ACHN (cell line): ENCODE measurements around the gene BANP.
"Not testable (repeated sequence)": the region's sequence is repeated elsewhere in the genome, so short reads cannot be mapped to it uniquely, and the experiment has no call there.

ENCODE experiments used
- DNase-seq: peaks from one replicate; pipeline ENCODE4 v3.0.0-alpha.2; 2015
- in situ Hi-C: cut with HindIII; loops from 2 replicates; pipeline ENCODE4 v1.10.0; 2017; ENCODE audit warnings: low sequenced_read_pairs, low pct_ligation_motif_present, low pct_unique_long_range_greater_than_20kb

BANP gene

DNA sequence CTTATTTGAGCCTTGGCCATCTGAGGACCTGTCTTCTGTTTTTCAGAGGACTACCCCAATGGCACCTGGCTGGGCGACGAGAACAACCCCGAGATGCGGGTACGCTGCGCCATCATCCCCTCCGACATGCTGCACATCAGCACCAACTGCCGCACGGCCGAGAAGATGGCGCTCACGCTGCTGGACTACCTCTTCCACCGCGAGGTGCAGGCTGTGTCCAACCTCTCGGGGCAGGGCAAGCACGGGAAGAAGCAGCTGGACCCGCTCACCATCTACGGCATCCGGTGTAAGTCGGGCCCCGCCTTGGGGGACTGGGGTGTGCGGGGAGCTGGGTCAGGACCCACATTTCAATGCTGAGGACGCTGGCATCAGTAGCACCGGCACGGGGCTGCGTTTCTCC lies 67.1 kb downstream of the BANP start:
- DNase-seq, in situ Hi-C loops: not testable (repeated sequence)

DNA sequence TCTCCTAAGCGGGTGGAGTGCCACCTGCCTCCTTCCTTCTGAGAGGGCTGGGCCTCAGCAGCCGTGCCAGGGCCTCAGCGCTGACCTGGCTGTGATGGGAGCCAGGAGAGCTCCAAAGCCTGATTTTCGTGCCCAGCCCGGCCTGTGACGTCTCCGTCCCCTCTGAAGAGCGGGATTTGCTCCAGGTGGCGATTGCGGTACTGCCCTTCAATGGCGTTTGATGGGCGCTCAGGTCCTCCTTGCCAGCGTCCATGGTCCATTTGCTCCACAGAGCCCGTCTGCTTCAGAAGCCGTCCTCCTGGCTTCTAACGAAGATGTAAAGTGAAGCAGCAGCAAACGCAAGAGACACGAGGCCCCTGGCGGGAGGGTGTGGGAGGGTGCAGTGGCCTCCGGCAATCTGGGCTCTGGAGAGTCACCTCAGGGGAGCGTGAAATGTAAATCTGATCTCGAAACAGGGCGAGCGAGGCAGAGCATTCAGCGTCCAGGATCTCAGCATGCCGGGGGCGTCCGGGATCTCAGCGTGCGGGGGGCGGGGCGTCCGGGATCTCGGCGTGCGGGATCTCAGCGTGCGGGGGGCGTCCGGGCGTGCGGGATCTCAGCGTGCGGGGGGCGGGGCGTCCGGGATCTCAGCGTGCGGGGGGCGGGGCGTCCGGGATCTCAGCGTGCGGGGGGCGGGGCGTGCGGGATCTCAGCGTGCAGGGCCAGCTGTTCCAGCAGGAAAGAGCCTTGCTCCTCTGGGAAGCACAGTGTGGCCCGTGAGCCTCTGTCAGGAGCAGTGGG lies 68.0 kb downstream of the BANP start:
- DNase-seq, in situ Hi-C loops: not testable (repeated sequence)

- DNase-seq: no peak
- in situ Hi-C loops: no loop called here
Measured at GRCh38 chr16:88019821-88020515, 68.7 kb downstream of the BANP start.

DNA sequence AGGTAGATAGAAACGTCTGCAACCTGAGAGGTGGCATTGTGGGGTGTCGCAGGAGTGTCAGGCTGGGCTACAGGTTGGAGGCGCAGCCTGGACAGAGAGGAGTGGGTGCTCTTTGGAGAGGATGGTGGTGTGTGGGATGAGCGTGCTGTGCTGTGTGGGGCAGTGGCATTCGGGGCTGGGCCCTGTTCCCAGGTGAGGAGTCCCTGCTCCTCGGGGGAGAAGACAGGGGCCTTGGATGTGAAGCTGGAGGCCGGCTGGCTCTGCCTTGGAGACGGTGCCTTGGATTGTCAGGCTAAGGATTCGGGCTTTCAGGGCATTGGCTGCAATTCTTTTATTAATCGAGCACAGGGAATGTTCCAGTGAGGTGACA lies 69.3 kb downstream of the BANP start:
- DNase-seq: no peak
- in situ Hi-C loops: no loop called here

- in situ Hi-C loops: not testable (repeated sequence)
Measured at GRCh38 chr16:88021041-88021970, 70.1 kb downstream of the BANP start.

GRCh38 chr16:88022076-88023042 lies 71.1 kb downstream of the BANP start:
- no peak for DNase-seq
- in situ Hi-C loops: no loop called here

More at GRCh38 chr16:88021041-88021970, 70.1 kb downstream of the BANP start:
- DNase-seq: not testable (repeated sequence)

- in situ Hi-C loops: no loop called here
- DNase-seq: no peak
Measured at GRCh38 chr16:88023366-88023765, 72.1 kb downstream of the BANP start.

DNA sequence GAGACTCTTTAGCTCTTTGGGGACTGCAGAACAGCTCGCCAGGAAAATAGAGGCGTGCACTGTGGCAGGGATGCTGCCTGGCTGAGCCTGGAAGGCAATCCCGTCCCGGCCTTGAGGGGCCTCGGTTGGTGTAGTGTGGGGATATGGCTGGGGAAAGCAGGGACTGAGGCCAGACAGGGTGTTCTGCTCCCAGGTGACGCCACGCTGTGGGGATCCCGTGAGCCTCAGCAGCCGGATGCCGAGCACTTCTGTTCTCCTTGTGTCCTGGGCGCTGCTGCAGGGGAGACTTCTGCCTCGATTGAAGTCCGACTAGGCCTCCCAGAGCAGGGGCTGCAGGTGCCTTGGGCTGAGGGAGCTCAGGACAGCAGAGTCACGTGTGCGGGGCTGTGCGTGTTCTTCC lies 72.6 kb downstream of the BANP start:
- in situ Hi-C loops: no loop called here
- no peak for DNase-seq

DNA sequence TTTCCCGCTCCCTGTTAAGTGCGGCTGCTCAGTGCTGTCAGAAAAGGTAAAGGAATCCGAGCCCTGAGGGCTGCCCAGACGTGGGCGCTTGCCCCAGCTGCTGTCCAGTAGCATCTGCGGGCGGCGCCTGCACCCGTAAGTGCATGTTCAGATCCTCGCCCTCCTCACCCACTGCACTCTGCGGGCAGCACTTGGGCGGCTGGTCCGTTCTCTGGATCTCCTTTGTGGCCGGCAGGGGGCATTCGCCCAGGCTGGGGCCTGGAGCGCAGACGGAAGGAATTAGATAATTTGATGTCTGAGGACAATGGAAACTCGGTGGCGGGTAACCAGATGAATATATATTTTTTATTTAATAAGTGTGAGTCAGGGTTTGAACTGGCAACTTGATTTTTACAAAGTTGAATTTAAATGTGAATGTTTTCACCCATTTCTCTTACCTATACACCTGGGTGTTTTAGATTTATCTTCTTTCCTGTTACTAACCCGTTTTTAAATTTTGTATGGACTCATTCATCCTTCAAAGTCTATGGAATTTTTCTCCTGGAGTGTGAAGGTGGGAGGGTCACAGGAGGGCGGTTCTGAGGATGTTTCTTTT lies 73.4 kb downstream of the BANP start:
- DNase-seq: peak; percentile 8
- in situ Hi-C loops: not testable (repeated sequence)

DNA sequence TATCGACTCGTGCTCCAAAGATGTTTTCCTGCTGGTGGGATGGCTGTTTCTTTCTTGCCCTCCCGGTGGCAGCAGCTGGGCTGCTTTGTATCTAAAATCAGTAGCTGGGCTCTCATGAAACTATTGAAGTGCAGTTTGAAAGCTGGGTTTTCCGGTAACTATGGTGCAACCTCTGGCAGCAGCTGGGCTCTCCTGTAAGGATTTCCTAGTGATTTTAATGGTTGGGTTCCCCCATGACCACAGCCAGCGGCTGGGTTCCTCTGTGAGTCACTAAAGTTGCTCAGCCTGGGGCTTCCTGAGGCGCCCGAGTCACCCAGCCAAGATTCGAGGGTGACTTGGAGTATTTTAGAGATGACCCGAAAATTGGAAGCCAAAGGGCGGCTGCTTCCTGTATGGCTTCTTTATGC lies 73.9 kb downstream of the BANP start:
- peak; percentile 61 for DNase-seq
- in situ Hi-C loops: not testable (repeated sequence)

DNA sequence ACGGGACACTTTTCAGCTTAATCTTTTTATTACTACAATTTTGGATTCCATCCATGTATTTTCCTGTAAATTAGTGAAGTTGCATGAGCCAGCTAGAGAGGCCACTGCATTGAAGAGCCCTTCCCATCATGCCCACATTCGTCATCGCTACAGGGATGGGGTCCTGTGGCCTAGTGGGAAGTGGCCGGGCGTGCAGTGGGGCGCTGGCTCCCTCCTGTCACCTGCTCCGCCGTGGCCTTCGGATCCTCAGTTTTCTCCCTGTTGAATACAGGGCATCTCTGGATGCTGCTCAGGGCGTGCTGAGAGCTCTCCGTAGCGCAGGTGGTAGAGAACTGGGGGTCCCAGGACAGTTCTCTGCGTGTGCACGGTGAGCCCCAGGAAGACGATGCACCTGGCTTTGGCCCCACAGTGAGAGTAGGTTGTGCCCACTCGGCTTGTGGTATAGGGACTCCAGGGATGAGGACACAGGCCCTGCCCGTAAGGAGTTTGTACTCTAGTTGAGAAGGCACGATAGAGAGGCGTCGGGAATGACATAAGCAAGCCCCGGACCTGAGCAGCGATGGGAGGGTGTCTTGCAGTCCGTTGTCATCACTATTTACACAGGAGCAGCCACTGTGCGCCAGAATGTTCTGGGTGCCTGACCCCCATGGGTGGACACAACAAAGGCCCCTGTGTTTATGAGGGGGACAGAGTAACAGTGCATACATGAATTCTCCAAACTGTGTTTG lies 74.8 kb downstream of the BANP start:
- in situ Hi-C loops, DNase-seq: not testable (repeated sequence)

DNA sequence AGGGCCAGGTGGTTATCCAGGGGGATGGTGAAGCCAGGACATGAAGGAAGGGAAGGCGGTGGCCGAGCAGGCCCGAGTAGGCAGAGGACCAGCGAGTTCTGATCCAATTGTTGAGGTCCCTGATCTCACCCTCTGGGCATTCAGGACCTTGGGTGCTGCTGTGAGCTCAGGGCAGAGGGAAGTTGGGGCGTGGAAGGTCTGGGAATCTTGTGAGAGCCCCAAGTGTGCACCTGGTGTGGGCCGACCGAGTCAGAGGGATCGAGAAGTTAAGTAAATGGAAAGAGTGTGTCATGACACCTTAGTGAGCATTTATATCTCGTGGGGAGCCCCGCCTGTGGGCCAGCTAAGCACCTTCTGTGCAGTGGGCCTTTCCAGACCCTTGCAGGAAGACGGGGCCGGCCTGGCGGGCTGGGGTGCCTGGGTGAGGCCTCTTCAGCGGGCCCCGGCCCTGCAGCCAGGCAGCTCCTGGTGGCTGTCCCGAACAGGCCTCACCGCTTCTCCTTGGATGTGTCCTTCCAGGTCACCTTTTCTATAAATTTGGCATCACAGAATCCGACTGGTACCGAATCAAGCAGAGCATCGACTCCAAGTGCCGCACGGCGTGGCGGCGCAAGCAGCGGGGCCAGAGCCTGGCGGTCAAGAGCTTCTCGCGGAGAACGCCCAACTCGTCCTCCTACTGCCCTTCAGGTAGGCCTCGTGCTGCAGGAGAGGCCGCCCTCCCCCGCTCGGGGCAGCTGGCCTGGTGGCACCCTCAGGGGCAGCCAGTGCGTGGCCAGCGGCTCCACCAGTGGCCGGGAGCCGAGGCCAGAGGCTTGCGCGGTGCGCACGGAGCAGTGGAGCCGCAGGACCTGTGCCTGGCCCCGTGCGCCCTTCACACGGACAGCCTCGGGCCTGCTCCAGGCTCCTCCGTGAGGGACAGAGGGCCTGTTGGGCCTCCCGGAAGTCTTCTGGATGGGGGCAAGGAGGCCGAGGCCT lies 76.0 kb downstream of the BANP start:
- DNase-seq: no peak
- in situ Hi-C loops: no loop called here

DNA sequence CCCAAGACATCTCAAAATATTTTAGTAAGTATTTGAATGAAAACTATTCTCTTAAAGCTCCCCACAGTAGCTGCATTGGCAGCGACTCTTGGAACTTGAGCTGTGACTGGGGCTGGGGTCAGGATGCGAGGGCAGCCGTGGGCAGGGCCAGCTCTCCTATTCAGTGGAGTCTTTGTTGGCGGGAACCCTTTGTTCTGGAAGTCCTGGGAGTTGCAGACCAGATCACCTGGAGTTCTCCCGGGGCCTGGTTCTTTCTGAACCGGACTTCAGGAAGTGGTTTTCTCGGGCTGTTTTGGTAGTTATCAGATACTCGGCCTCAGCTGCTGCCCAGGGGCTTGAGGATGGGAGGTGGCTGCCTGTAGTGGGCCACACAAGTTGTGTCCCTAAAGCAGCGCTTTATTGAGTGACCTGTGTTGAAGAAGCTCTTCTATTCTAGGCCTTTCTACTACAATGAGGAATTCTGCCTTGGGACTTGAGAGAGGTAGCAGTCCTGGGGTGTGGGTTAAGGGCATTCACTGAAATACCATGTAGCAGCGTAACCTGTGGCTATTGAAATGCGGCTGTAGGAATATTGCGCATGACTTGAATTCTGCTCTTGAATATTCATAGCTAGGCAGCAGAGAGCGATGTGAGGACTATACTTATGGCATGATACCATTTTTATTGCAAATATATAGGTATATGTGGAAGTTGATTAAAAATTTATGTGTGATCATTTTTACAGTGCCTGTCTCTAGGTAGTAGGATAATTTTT lies 77.1 kb downstream of the BANP start:
- DNase-seq, in situ Hi-C loops: not testable (repeated sequence)

DNA sequence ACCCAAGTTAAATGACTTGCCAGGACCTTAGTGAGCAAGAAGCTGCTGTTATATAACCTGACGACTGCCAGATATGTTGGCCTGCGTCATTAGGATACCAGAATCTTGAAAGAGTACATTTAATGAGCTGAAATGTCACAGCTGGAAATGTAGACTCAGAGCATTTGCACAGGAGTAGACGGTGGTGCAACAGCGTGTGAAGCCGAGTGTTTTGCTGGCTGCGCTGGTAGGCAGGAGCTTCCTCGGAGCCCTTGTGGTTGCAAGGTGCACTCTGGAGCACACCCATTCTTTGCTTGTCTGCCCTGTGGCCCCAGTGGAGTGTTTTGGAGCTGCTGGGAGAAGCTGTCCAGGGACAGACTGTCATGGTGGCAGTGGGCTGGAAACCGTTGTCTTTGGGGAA lies 79.3 kb downstream of the BANP start:
- in situ Hi-C loops: no loop called here
- DNase-seq: no peak

DNA sequence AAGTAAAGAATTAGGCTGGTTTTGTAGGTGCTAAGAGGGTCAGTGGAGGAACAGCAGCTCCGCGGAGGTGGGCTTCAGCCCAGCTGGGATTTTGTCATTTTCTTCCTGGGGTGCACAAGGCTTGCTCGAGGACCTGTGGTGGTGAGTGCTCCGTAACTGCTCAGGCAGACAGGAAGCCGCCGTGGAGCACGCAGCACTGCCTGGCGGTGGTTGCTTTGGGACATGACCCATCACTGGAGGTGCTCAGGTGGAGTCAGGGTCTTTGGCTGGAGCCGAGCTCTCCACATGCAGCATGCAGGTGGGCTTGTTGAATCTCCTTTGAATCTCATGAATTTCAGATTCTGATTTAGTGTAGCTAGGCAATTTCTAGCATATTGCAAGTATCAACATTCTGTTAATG lies 79.7 kb downstream of the BANP start:
- in situ Hi-C loops: not testable (repeated sequence)

More for the DNA sequence above, 79.7 kb downstream of the BANP start:
- not testable (repeated sequence) for DNase-seq
